SU-DHL-6 (cell line): ENCODE results near the gene C1D.

ENCODE experiments used
- H2AFZ ChIP-seq: fragments of 200-600 bp; sonication (generic); 2 replicates; pipeline ENCODE4 v1.6.1; 2014; ENCODE audit warnings: low read depth, mild to moderate bottlenecking, moderate library complexity, mixed read lengths, antibody characterized with exemption, low read length; ENCODE audit not compliant: severe bottlenecking
- H3F3A ChIP-seq: fragments of 200-600 bp; shearing (Covaris generic); 2 replicates; pipeline ENCODE4 v1.6.0; 2016; ENCODE audit warnings: antibody characterized with exemption, mild to moderate bottlenecking; ENCODE audit not compliant: insufficient read depth
- H3K27ac ChIP-seq: fragments of 200-600 bp; sonication (generic); 2 replicates; pipeline ENCODE4 v1.5.1; 2016; ENCODE audit warnings: low read depth, mild to moderate bottlenecking, low read length, moderate library complexity, mixed read lengths
- H3K27me3 ChIP-seq: fragments of 200-600 bp; sonication (generic), shearing (Covaris generic); 2 replicates; pipeline ENCODE4 v1.6.0; 2014; ENCODE audit warnings: mild to moderate bottlenecking, low read length
- H3K36me3 ChIP-seq: fragments of 200-600 bp; sonication (generic); 2 replicates; pipeline ENCODE4 v1.6.1; 2014; ENCODE audit warnings: mild to moderate bottlenecking, low read length, mixed read lengths
- H3K4me2 ChIP-seq: fragments of 300-600, 200-600 bp; shearing (Covaris generic), sonication (generic); 2 replicates; pipeline ENCODE4 v1.6.0; 2014; ENCODE audit warnings: low read length, low read depth, mild to moderate bottlenecking; ENCODE audit not compliant: poor library complexity, severe bottlenecking
- H3K4me3 ChIP-seq: fragments of 200-600 bp; sonication (generic); 2 replicates; pipeline ENCODE4 v1.5.1; 2014; ENCODE audit warnings: antibody characterized with exemption, low read length, mild to moderate bottlenecking, mixed read lengths; ENCODE audit not compliant: insufficient read depth, poor library complexity, severe bottlenecking
- H3K79me2 ChIP-seq: fragments of 200-600 bp; sonication (generic); 2 replicates; pipeline ENCODE4 v1.6.1; 2014; ENCODE audit warnings: mild to moderate bottlenecking, low read length, moderate library complexity; ENCODE audit not compliant: insufficient read depth
- H3K9ac ChIP-seq: fragments of 200-600 bp; sonication (generic); 2 replicates; pipeline ENCODE4 v1.7.0; 2014; ENCODE audit warnings: mild to moderate bottlenecking, low read length
- H3K9me2 ChIP-seq: fragments of 200-600 bp; sonication (generic); replicated peaks from 2 replicates; pipeline ENCODE4 v1.6.1; 2014; ENCODE audit warnings: low read length; ENCODE audit not compliant: insufficient read depth
- H3K9me3 ChIP-seq: fragments of 200-600 bp; sonication (generic); 2 replicates; pipeline ENCODE4 v1.6.1; 2014; ENCODE audit warnings: low read length, mixed read lengths; ENCODE audit not compliant: insufficient read depth
- H4K20me1 ChIP-seq: fragments of 200-600 bp; sonication (generic); 2 replicates; pipeline ENCODE4 v1.6.1; 2014; ENCODE audit warnings: low read depth, mild to moderate bottlenecking, antibody characterized with exemption, low read length, moderate library complexity, mixed read lengths
- EZH2phosphoT487 ChIP-seq: fragments of 200-600 bp; sonication (generic), shearing (Covaris generic); conservative IDR thresholded peaks from 2 replicates; pipeline ENCODE4 v1.6.1; 2018; ENCODE audit warnings: mild to moderate bottlenecking, antibody characterized with exemption, low read length, moderate library complexity, mixed read lengths
- TF ChIP-seq, protein P1 (sequence below): fragments of 200-600 bp; sonication (generic); IDR thresholded peaks from one replicate; pipeline ENCODE4 v1.5.1; 2017; ENCODE audit warnings: antibody characterized with exemption, mild to moderate bottlenecking, low read length, moderate library complexity; ENCODE audit not compliant: insufficient read depth, poor library complexity, severe bottlenecking

The C1D gene

DNA sequence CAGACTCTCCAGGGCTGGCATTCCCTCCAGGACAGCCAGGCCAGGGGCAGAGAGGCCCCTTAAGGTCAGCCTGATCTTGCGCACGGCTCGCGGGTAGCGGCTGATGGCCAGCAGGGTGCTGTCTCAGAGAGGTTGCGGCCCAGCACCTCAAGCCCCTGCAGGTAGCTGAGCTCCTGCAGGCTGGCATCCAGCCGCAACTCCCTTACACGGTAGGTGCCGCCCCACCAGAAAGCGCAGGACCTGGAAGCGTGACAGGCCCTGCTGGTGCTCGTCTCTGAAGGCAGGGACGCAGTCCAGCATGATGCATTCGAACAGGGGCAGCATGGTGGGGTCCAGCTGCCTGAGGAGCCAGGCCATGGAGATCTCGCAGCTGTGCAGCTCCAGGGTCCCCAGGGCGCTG, 38.9 kb downstream of the C1D start:
- Histone ChIP-seq H3K9ac (no peak overlapping the region), H3K27me3 (no peaks in the 10 kb centered on the region), H3K36me3 (no peaks in the 10 kb centered on the region), H3F3A (no peaks in the 10 kb centered on the region), H3K79me2 (no peaks in the 10 kb centered on the region), H3K4me2 (no peak overlapping the region), H3K27ac (no peak overlapping the region), H4K20me1 (no peaks in the 10 kb centered on the region), H3K9me3 (no peaks in the 10 kb centered on the region), H3K4me3 (no peak overlapping the region), H2AFZ (no peak overlapping the region), H3K9me2 (no peaks in the 10 kb centered on the region)
- TF ChIP-seq, protein P1, sequence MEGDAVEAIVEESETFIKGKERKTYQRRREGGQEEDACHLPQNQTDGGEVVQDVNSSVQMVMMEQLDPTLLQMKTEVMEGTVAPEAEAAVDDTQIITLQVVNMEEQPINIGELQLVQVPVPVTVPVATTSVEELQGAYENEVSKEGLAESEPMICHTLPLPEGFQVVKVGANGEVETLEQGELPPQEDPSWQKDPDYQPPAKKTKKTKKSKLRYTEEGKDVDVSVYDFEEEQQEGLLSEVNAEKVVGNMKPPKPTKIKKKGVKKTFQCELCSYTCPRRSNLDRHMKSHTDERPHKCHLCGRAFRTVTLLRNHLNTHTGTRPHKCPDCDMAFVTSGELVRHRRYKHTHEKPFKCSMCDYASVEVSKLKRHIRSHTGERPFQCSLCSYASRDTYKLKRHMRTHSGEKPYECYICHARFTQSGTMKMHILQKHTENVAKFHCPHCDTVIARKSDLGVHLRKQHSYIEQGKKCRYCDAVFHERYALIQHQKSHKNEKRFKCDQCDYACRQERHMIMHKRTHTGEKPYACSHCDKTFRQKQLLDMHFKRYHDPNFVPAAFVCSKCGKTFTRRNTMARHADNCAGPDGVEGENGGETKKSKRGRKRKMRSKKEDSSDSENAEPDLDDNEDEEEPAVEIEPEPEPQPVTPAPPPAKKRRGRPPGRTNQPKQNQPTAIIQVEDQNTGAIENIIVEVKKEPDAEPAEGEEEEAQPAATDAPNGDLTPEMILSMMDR, result no peak
- no peak for TF ChIP-seq EZH2phosphoT487

DNA sequence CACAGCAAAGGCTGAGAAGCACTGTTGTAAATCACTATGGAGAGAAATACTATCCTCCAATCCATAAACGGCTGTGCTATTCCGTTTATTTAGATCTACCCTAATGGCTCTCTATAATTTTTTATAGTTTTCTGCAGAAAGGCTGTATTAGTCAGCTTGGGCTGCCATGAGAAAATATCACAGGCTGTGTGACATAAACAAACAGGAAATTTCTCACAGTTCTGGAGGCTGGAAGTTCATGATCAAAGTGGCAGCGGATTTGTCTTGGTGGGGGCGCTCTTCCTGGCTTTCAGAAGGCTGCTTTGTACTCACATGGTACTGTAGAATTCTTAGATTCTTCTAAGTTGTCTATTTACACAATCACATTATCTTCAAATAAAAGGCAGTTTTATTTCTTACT, 44.1 kb downstream of the C1D start:
- Histone ChIP-seq H4K20me1 (no peaks in the 10 kb centered on the region), H3F3A (no peaks in the 10 kb centered on the region), H3K27ac (no peak overlapping the region), H3K4me3 (no peak overlapping the region), H3K27me3 (no peaks in the 10 kb centered on the region), H3K9ac (no peak overlapping the region), H3K9me3 (no peaks in the 10 kb centered on the region), H3K36me3 (no peaks in the 10 kb centered on the region), H3K9me2 (no peaks in the 10 kb centered on the region), H3K4me2 (no peak overlapping the region), H3K79me2 (no peaks in the 10 kb centered on the region), H2AFZ (no peak overlapping the region)
- no peak for TF ChIP-seq EZH2phosphoT487
- TF ChIP-seq, protein P1, result no peak

DNA sequence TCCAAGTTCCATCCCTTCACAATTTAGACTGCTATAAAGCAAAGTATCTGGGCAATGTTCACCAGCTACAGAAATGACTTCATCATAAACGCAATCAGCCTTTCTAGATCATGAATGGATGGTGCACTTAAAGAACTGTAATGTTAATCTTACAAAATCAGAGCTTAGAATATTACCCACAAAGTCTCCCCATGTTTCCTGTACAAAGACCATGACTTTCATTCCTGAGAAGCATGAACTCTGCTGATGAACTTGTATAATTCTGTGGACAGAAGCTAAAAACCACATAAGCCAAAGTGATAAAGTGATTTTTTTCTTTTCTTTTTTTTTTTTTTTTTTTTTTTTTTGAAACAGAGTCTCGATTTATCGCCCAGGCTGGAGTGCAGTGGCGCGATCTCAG, 53.3 kb downstream of the C1D start:
- H3K27me3 ChIP-seq, result no peaks in the 10 kb centered on the region
- H3K79me2 ChIP-seq, result no peaks in the 10 kb centered on the region
- H4K20me1 ChIP-seq, result no peaks in the 10 kb centered on the region
- H3K9ac ChIP-seq, result no peak overlapping the region
- no peak overlapping the region for H2AFZ ChIP-seq
- no peaks in the 10 kb centered on the region for H3F3A ChIP-seq
- no peak overlapping the region for H3K4me2 ChIP-seq
- TF ChIP-seq, protein P1, result no peak
- no peak for TF ChIP-seq EZH2phosphoT487
- H3K4me3 ChIP-seq, result no peak overlapping the region
- H3K27ac ChIP-seq, result no peak overlapping the region
- H3K9me2 ChIP-seq, result no peaks in the 10 kb centered on the region
- H3K9me3 ChIP-seq, result no peaks in the 10 kb centered on the region
- no peaks in the 10 kb centered on the region for H3K36me3 ChIP-seq
